Measurements from ENCODE around the gene STXBP1. TPM values are rescaled to one million over a fixed set of nuclear protein-coding genes. Genes with fewer than 3 reads are reported as not detected.

The STXBP1 gene
- total and polyA plus RNA-seq, 2 of the 4 experiments (the other 2 are of a cell fraction): 15.8 to 22.6 TPM

DNA sequence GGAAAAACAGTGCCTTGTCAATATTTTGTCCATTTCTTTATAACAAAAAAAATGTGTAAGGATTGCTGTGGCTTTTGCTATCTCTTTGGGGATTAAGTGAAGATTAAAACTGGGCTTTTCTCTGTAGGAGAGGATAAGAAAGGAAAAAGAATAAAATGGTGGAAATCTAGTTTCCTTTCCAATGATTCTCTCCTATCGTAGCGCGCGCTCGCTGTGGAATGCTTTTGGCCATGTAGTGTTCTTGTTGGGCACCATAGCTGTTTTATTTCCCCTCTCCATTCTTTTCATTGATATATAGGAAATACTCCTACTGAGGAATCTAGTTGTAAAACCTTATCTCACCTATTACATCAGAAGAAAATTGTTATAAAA is 1.5 kb downstream of the STXBP1 start (continued):
- TF ChIP-seq, protein P1, sequence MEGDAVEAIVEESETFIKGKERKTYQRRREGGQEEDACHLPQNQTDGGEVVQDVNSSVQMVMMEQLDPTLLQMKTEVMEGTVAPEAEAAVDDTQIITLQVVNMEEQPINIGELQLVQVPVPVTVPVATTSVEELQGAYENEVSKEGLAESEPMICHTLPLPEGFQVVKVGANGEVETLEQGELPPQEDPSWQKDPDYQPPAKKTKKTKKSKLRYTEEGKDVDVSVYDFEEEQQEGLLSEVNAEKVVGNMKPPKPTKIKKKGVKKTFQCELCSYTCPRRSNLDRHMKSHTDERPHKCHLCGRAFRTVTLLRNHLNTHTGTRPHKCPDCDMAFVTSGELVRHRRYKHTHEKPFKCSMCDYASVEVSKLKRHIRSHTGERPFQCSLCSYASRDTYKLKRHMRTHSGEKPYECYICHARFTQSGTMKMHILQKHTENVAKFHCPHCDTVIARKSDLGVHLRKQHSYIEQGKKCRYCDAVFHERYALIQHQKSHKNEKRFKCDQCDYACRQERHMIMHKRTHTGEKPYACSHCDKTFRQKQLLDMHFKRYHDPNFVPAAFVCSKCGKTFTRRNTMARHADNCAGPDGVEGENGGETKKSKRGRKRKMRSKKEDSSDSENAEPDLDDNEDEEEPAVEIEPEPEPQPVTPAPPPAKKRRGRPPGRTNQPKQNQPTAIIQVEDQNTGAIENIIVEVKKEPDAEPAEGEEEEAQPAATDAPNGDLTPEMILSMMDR (conservative IDR thresholded peaks at IDR 0.05; ENCODE audit: low read depth, low read length): no peak

DNA sequence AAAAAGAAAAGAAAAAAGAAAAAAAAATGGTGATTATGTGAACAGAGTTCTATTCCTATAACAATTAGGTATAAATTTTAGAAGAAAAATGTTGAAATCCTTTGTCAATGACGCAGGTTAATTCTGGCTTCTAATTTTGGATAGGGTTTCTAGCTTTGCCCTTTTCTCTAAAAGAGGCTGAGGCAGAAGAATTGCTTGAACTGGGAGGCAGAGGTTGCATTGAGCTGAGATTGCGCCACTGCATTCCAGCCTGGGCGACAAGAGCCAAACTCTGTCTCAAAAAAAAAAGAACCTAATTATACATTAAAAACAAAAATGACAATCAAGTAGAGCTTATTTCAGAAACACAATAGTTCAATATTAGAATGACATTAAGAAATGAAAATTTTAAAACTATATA is 2.9 kb downstream of the STXBP1 start:
- Histone ChIP-seq H4K20me1 (ENCODE audit: insufficient read depth, low read length) (peaks cover 7% of the 10 kb centered on the region; the same call in 1 of the 2 replicates), H3K4me3 (ENCODE audit: insufficient read depth, low read depth, low read length) (no peak overlapping the region), H4K8ac (ENCODE audit: low read depth in 2 of 2, low read length in 2 of 2) (no peak overlapping the region), H4K5ac (ENCODE audit: low read depth, low read length) (no peak overlapping the region), H3K27me3 (ENCODE audit: control insufficient read depth, insufficient read depth, low read length) (no peaks in the 10 kb centered on the region), H3K56ac (ENCODE audit: extremely low read depth, insufficient read depth, low read length) (no peak overlapping the region), H3K9ac (ENCODE audit: low read depth, low read length) (no peak overlapping the region), H3K9me3 (ENCODE audit: control insufficient read depth, insufficient read depth, low read length) (no peaks in the 10 kb centered on the region), H3K4ac (ENCODE audit: low read depth, low read length) (no peak overlapping the region), H2AFZ (replicated peaks; ENCODE audit: low read length, poor library complexity) (no peak overlapping the region), H3K79me1 (ENCODE audit: low read depth in 1 of 2, low read length in 2 of 2) (peaks cover 13 to 32% of the 10 kb centered on the region in 2 experiments), H2AK5ac (ENCODE audit: low read depth, low read length) (no peak overlapping the region), H2BK15ac (ENCODE audit: low read depth, low read length) (no peak overlapping the region), H2BK20ac (ENCODE audit: low read depth, low read length) (no peak overlapping the region), H3K14ac (replicated peaks; ENCODE audit: low read depth, low read length) (no peak overlapping the region), H3K18ac (ENCODE audit: low read depth, low read length) (no peak overlapping the region), H3K36me3 (ENCODE audit: control insufficient read depth, insufficient read depth, low read length) (no peaks in the 10 kb centered on the region), H4K91ac (ENCODE audit: insufficient read depth, low read depth, low read length) (no peak overlapping the region), H2AK9ac (replicated peaks; ENCODE audit: low read depth, low read length, poor library complexity) (no peak overlapping the region), H3K9me1 (ENCODE audit: insufficient read depth, low read length) (no peaks in the 10 kb centered on the region), H2BK120ac (ENCODE audit: low read depth, low read length) (no peak overlapping the region), H3K4me1 (ENCODE audit: control insufficient read depth, insufficient read depth, low read length) (no peaks in the 10 kb centered on the region), H2BK5ac (ENCODE audit: low read depth, low read length, poor library complexity, severe bottlenecking) (no peak overlapping the region), H3K4me2 (ENCODE audit: low read depth, low read length) (no peak overlapping the region), H3K23ac (ENCODE audit: low read depth, low read length) (no peak overlapping the region), H3K27ac (ENCODE audit: insufficient read depth, low read length) (no peak overlapping the region)
- CTCF ChIA-PET: interaction anchor here (0.6 kb wide), 1 partner anchor 107 kb away, joined by 4 read pairs; no protein-coding TSS in a partner anchor
- TF ChIP-seq SMC3 (IDR thresholded peaks at IDR 0.05; ENCODE audit: low read depth, low read length) (no peak), RCOR1 (IDR thresholded peaks at IDR 0.05; ENCODE audit: insufficient replicate concordance, low read length) (no peak), POLR2A (IDR thresholded peaks at IDR 0.05; ENCODE audit: low read depth, low read length) (no peak), NFE2L2 (IDR thresholded peaks at IDR 0.05; ENCODE audit: low read depth, low read length) (no peak), CEBPB (IDR thresholded peaks at IDR 0.05; ENCODE audit: low read depth, low read length) (peak; percentile 80)
- TF ChIP-seq, protein P2, sequence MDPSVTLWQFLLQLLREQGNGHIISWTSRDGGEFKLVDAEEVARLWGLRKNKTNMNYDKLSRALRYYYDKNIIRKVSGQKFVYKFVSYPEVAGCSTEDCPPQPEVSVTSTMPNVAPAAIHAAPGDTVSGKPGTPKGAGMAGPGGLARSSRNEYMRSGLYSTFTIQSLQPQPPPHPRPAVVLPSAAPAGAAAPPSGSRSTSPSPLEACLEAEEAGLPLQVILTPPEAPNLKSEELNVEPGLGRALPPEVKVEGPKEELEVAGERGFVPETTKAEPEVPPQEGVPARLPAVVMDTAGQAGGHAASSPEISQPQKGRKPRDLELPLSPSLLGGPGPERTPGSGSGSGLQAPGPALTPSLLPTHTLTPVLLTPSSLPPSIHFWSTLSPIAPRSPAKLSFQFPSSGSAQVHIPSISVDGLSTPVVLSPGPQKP (IDR thresholded peaks at IDR 0.05; ENCODE audit: borderline replicate concordance, low read depth, low read length): no peak
- in situ Hi-C loops (cut with MboI; ENCODE audit: low sequenced_read_pairs): no loop called here
- dilution Hi-C loops (cut with HindIII; ENCODE audit: low sequenced_read_pairs, unreplicated experiment): no loop called here
- BruUV-seq (replicated peaks): no TSS peak
- no peak for DNase-seq
- ATAC-seq (ENCODE audit: low read depth): no peak
- POLR2A ChIA-PET (ENCODE audit: unreplicated experiment): interaction anchor here (0.6 kb wide), 1 partner anchor 31 kb away, joined by 7 read pairs; no protein-coding TSS in a partner anchor
- intact Hi-C loops (cut with micrococcal nuclease): loop anchor here (5.0 to 10.0 kb wide), 3 partner anchors 32 to 300 kb away; partner anchors contain the start of gene ST6GALNAC4
- WGBS, 2 experiments (ENCODE audit: extremely low coverage in 2 of 2, insufficient read length in 1 of 2): no CpG with 5 or more reads among the region's 3 CpGs
